Mesothelial cell of epicardium (in vitro differentiated cells): ENCODE data around the gene WBP1L. TPM values are rescaled to one million over a fixed set of nuclear protein-coding genes. Genes with fewer than 3 reads are reported as not detected.
"Not testable (repeated sequence)": the region's sequence is repeated elsewhere in the genome, so short reads cannot be mapped to it uniquely, and the experiment has no call there.

Experiments used
- DNase-seq, 2 experiments: peaks; one replicate each; pipeline ENCODE4 v3.0.0; 2021; ENCODE audit warnings: low spot score in 2 of 2; ENCODE audit not compliant: unreplicated experiment in 2 of 2
- H3K27ac Mint-ChIP-seq: 2 replicates; pipeline ENCODE4 v1.8.0; 2021; ENCODE audit warnings: mixed read lengths
- H3K27me3 Mint-ChIP-seq: 2 replicates; pipeline ENCODE4 v1.8.0; 2021; ENCODE audit warnings: low read depth, mixed read lengths
- H3K36me3 Mint-ChIP-seq: 2 replicates; pipeline ENCODE4 v1.8.0; 2021; ENCODE audit warnings: mixed read lengths
- H3K4me1 Mint-ChIP-seq: 2 replicates; pipeline ENCODE4 v1.8.0; 2021; ENCODE audit warnings: mixed read lengths
- H3K4me3 Mint-ChIP-seq: 2 replicates; pipeline ENCODE4 v1.8.0; 2021; ENCODE audit warnings: mild to moderate bottlenecking, moderate library complexity, mixed read lengths
- H3K9me3 Mint-ChIP-seq: 2 replicates; pipeline ENCODE4 v1.8.0; 2021; ENCODE audit warnings: mixed read lengths
- CTCF ChIP-seq: fragments of 200-600 bp; sonication (generic); IDR thresholded peaks from one replicate; pipeline ENCODE4 v1.5.0; 2021; ENCODE audit warnings: antibody characterized with exemption; ENCODE audit not compliant: unreplicated experiment
- total RNA-seq: library from RNA; stranded (reverse); gene quantifications from 3 replicates; pipeline ENCODE4 v1.2.1, GENCODE V29; 2021

The WBP1L gene
- total RNA-seq, 1 donor from 2014 or later = 56.7 TPM

DNA sequence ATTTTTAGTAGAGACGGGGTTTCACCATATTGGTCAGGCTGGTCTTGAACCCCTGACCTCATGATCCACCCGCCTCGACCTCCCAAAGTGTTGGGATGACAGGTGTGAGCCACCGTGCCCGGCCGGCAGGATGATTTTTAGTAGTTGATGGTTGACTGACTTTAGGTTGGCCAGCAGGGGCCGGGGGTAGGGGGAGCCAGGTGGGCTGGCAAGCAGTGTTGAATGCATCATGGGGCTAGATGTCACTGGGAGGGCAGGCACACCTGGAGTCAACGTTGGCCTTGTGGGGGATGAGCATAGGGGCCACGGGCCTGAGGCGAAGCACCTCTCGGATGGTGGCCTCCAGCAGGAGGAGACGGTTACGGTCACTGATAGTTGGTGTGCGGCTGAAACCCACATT lies 88.5 kb downstream of the WBP1L start:
- H3K27ac Mint-ChIP-seq = no peak overlapping the region
- DNase-seq = no peak
- no peaks in the 10 kb centered on the region for H3K27me3 Mint-ChIP-seq
- no peak for TF ChIP-seq CTCF
- peaks cover 2% of the 10 kb centered on the region for H3K4me1 Mint-ChIP-seq
- H3K36me3 Mint-ChIP-seq = no peaks in the 10 kb centered on the region
- H3K4me3 Mint-ChIP-seq = no peak overlapping the region
- H3K9me3 Mint-ChIP-seq = no peaks in the 10 kb centered on the region

DNA sequence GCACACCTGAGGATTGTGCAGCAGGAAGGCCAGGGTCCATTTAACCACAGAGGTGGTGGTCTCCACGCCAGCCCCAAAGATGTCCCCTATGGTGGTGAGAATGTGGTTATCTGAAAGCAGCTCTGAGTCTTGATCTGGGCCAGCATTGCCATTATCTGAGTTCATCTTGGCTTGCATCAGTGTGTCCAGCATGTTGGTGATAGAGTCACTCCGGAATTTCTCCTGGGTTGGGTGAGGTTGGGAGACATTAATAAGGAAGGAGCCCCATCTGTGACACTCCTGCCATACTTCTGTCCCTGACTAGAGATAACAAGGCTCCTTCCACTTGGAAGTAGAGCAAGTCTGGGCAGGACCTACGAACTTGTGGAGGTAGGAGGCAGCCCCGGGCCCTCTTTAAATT lies 89.2 kb downstream of the WBP1L start:
- Mint-ChIP-seq H3K27ac (no peak overlapping the region), H3K36me3 (peaks cover 6% of the 10 kb centered on the region), H3K9me3 (peaks cover 7% of the 10 kb centered on the region), H3K4me3 (no peak overlapping the region), H3K27me3 (no peaks in the 10 kb centered on the region), H3K4me1 (peaks cover 5% of the 10 kb centered on the region)
- DNase-seq = no peak
- no peak for TF ChIP-seq CTCF

GRCh38 chr10:102834143-102834542 lies 90.4 kb downstream of the WBP1L start:
- peaks cover 5% of the 10 kb centered on the region for H3K4me1 Mint-ChIP-seq
- no peak for TF ChIP-seq CTCF
- no peaks in the 10 kb centered on the region for H3K27me3 Mint-ChIP-seq
- H3K27ac Mint-ChIP-seq = no peak overlapping the region
- no peak for DNase-seq
- no peak overlapping the region for H3K4me3 Mint-ChIP-seq
- peaks cover 17% of the 10 kb centered on the region for H3K9me3 Mint-ChIP-seq
- H3K36me3 Mint-ChIP-seq = peaks cover 12% of the 10 kb centered on the region

GRCh38 chr10:102835007-102835482 lies 91.3 kb downstream of the WBP1L start:
- peak; percentile 62 to 81 for DNase-seq
- peaks cover 12% of the 10 kb centered on the region for H3K36me3 Mint-ChIP-seq
- TF ChIP-seq CTCF = peak; percentile 67
- H3K27me3 Mint-ChIP-seq = peaks cover 5% of the 10 kb centered on the region
- H3K9me3 Mint-ChIP-seq = peaks cover 22% of the 10 kb centered on the region
- no peak overlapping the region for H3K27ac Mint-ChIP-seq
- H3K4me1 Mint-ChIP-seq = peaks cover 5% of the 10 kb centered on the region
- no peak overlapping the region for H3K4me3 Mint-ChIP-seq

GRCh38 chr10:102837230-102837721 lies 93.5 kb downstream of the WBP1L start, which contains the start of gene CYP17A1:
TSS of gene CYP17A1 (minus strand) at chr10:102837413. CDS start at chr10:102837361, 52 bp downstream.
- DNase-seq = peak in 1 of 2 experiments; percentile 45
- H3K27me3 Mint-ChIP-seq = peaks cover 12% of the 10 kb centered on the region
- TF ChIP-seq CTCF = no peak
- H3K9me3 Mint-ChIP-seq = peaks cover 22% of the 10 kb centered on the region
- no peak within 1 kb of the TSS for H3K4me3 Mint-ChIP-seq
- H3K4me1 Mint-ChIP-seq = peaks cover 5% of the 10 kb centered on the region
- no peak within 1 kb of the TSS for H3K27ac Mint-ChIP-seq
- H3K36me3 Mint-ChIP-seq = peaks cover 12% of the 10 kb centered on the region

GRCh38 chr10:102838276-102838927 lies 94.7 kb downstream of the WBP1L start:
- Mint-ChIP-seq H3K27me3 (peaks cover 12% of the 10 kb centered on the region), H3K36me3 (peaks cover 12% of the 10 kb centered on the region), H3K9me3 (peaks cover 22% of the 10 kb centered on the region)
- not testable (repeated sequence) for DNase-seq, H3K27ac Mint-ChIP-seq, H3K4me3 Mint-ChIP-seq, H3K4me1 Mint-ChIP-seq
